Liver (tissue), 9 donors: ENCODE measurements around the gene KCNMA1. TPM values are rescaled to one million over a fixed set of nuclear protein-coding genes. Genes with fewer than 3 reads are reported as not detected.

Experiments
- DNase-seq: peaks from one replicate; pipeline ENCODE4 v3.0.0-alpha.2; 2017; ENCODE audit warnings: low spot score
- H3K27ac ChIP-seq, 2 donors: one replicate each; pipeline ENCODE4 v1.7.0; 2013; ENCODE audit warnings: inconsistent platforms in 2 of 2, low read length in 2 of 2, control low read depth in 1 of 2, low read depth in 1 of 2, mild to moderate bottlenecking in 1 of 2
- H3K27me3 ChIP-seq, 4 donors: one replicate each; pipeline versions ENCODE4 v1.6.1 to v1.7.0; 2013; ENCODE audit warnings: low read length in 3 of 4, inconsistent platforms in 1 of 4, mild to moderate bottlenecking in 1 of 4, moderate library complexity in 1 of 4; ENCODE audit not compliant: control insufficient read depth in 4 of 4, insufficient read depth in 4 of 4
- H3K36me3 ChIP-seq, 4 donors: one replicate each; pipeline versions ENCODE4 v1.6.1 to v1.7.0; 2013; ENCODE audit warnings: low read length in 3 of 4, mild to moderate bottlenecking in 3 of 4, low read depth in 1 of 4, moderate library complexity in 1 of 4; ENCODE audit not compliant: control insufficient read depth in 4 of 4, insufficient read depth in 3 of 4
- H3K4me1 ChIP-seq, 4 donors: one replicate each; pipeline versions ENCODE4 v1.6.1 to v1.7.0; 2013; ENCODE audit warnings: low read length in 3 of 4, mild to moderate bottlenecking in 3 of 4, moderate library complexity in 1 of 4; ENCODE audit not compliant: control insufficient read depth in 4 of 4, insufficient read depth in 4 of 4
- H3K4me3 ChIP-seq, 3 donors: one replicate each; pipeline versions ENCODE4 v1.6.1 to v1.7.0; 2013; ENCODE audit warnings: low read length in 3 of 3, control low read depth in 1 of 3, low read depth in 1 of 3, mild to moderate bottlenecking in 1 of 3
- H3K9ac ChIP-seq, 2 donors: one replicate each; pipeline ENCODE4 v1.7.0; 2013; ENCODE audit warnings: low read length in 2 of 2, mild to moderate bottlenecking in 2 of 2, moderate library complexity in 2 of 2, control low read depth in 1 of 2, low read depth in 1 of 2
- H3K9me3 ChIP-seq, 4 donors: one replicate each; pipeline versions ENCODE4 v1.6.1 to v1.7.0; 2013; ENCODE audit warnings: low read length in 3 of 4; ENCODE audit not compliant: control insufficient read depth in 4 of 4
- ATF3 ChIP-seq: IDR thresholded peaks from 2 replicates; pipeline ENCODE4 v1.6.1; 2016; ENCODE audit warnings: antibody characterized with exemption
- CTCF ChIP-seq: fragments of 150-350 bp; IDR thresholded peaks from 2 replicates; pipeline ENCODE4 v1.5.1; 2017; ENCODE audit warnings: improper control_type of control experiment, low read depth, low read length; ENCODE audit not compliant: missing input control
- EGR1 ChIP-seq, 2 donors: IDR thresholded peaks; 2 replicates each; pipeline ENCODE4 v1.6.1; 2016 to 2018; ENCODE audit warnings: antibody characterized with exemption in 2 of 2, low read depth in 2 of 2
- FOXA1 ChIP-seq: IDR thresholded peaks from 2 replicates; pipeline ENCODE4 v1.6.1; 2016; ENCODE audit warnings: antibody characterized with exemption
- FOXA2 ChIP-seq: IDR thresholded peaks from 2 replicates; pipeline ENCODE4 v1.6.1; 2016; ENCODE audit warnings: antibody characterized with exemption
- GABPA ChIP-seq, 2 donors: IDR thresholded peaks in 1 of 2; conservative IDR thresholded peaks in 1 of 2; 2 replicates each; pipeline ENCODE4 v1.6.1; 2016; ENCODE audit warnings: antibody characterized with exemption in 2 of 2, mild to moderate bottlenecking in 1 of 2, moderate library complexity in 1 of 2
- HNF4A ChIP-seq, 2 donors: conservative IDR thresholded peaks; 2 replicates each; pipeline ENCODE4 v1.6.1; 2016; ENCODE audit warnings: antibody characterized with exemption in 2 of 2, mild to moderate bottlenecking in 2 of 2
- HNF4G ChIP-seq: IDR thresholded peaks from 2 replicates; pipeline ENCODE4 v1.6.1; 2016; ENCODE audit warnings: antibody characterized with exemption
- JUND ChIP-seq, 2 donors: IDR thresholded peaks; 2 replicates each; pipeline ENCODE4 v1.6.1; 2016; ENCODE audit warnings: antibody characterized with exemption in 2 of 2
- MAX ChIP-seq: IDR thresholded peaks from 2 replicates; pipeline ENCODE4 v1.6.1; 2016; ENCODE audit warnings: antibody characterized with exemption
- NR2F2 ChIP-seq: IDR thresholded peaks from 2 replicates; pipeline ENCODE4 v1.6.1; 2016; ENCODE audit warnings: antibody characterized with exemption
- RAD21 ChIP-seq, 2 donors: IDR thresholded peaks; 2 replicates each; pipeline ENCODE4 v1.6.1; 2016; ENCODE audit warnings: antibody characterized with exemption in 2 of 2, mild to moderate bottlenecking in 2 of 2
- REST ChIP-seq: IDR thresholded peaks from 2 replicates; pipeline ENCODE4 v1.6.1; 2016; ENCODE audit warnings: antibody characterized with exemption, mild to moderate bottlenecking
- SP1 ChIP-seq: IDR thresholded peaks from 2 replicates; pipeline ENCODE4 v1.6.1; 2018; ENCODE audit warnings: antibody characterized with exemption, mild to moderate bottlenecking
- TAF1 ChIP-seq: conservative IDR thresholded peaks from 2 replicates; pipeline ENCODE4 v1.6.1; 2016; ENCODE audit warnings: antibody characterized with exemption, mild to moderate bottlenecking
- YY1 ChIP-seq: IDR thresholded peaks from 2 replicates; pipeline ENCODE4 v1.6.1; 2016; ENCODE audit warnings: antibody characterized with exemption, mild to moderate bottlenecking
- ZBTB33 ChIP-seq: IDR thresholded peaks from 2 replicates; pipeline ENCODE4 v1.6.1; 2016; ENCODE audit warnings: antibody characterized with exemption
- WGBS: extraction: QIAGEN DNeasy Blood & Tissue Kit; methylation state at CpG from one replicate; pipeline ENCODE4 v1.1.7; 2013; 5-methylcytosine and 5-hydroxymethylcytosine counted together
- polyA plus RNA-seq, 2 donors: library from polyadenylated mRNA; stranded (reverse) in 1 of 2; unstranded in 1 of 2; fragments of 200-250 nt in 1 of 2; fragments of >200 nt in 1 of 2; fragmentation: Nextera tagmentation in 1 of 2; extraction: Ambion mirVana in 1 of 2; gene quantifications; one replicate each; pipeline versions ENCODE4 v1.2.1 to v1.2.3, GENCODE V29; 2013 to 2015
- total RNA-seq, 2 donors: library from RNA; depleted of rRNA; stranded (reverse); fragments of >200 nt; gene quantifications; one replicate each; pipeline ENCODE4 v1.2.3, GENCODE V29; 2014
- donor health status: healthy.
- donor health status: healthy.
- donor health status: healthy.
- donor health status: healthy.
- donor health status: healthy.

The KCNMA1 gene
- total and polyA plus RNA-seq, 4 donors: 2.5 to 9.7 (median 4.7) TPM

GRCh38 chr10:77544617-77545016 lies 93.0 kb downstream of the KCNMA1 start:
- H3K9me3 ChIP-seq: no peaks in the 10 kb centered on the region
- peaks cover 0 to 5% (median 3%) of the 10 kb centered on the region in 4 donors for H3K4me1 ChIP-seq
- H3K36me3 ChIP-seq: no peaks in the 10 kb centered on the region
- no peak overlapping the region for H3K9ac ChIP-seq
- no peak for DNase-seq
- 100% methylated on average over 1 of the region's 1 CpG for WGBS
- no peak overlapping the region for H3K4me3 ChIP-seq
- no peak for TF ChIP-seq GABPA (IDR thresholded peaks at IDR 0.05 in 1 of 2, conservative IDR thresholded peaks at IDR 0.05 in 1 of 2)
- no peak for TF ChIP-seq RAD21 (IDR thresholded peaks at IDR 0.05)
- no peak for TF ChIP-seq TAF1
- TF ChIP-seq FOXA2: no peak
- no peak for TF ChIP-seq ATF3
- TF ChIP-seq SP1: no peak
- no peak for TF ChIP-seq HNF4A (conservative IDR thresholded peaks at IDR 0.05)
- no peak for TF ChIP-seq ZBTB33
- TF ChIP-seq NR2F2: no peak
- no peak for TF ChIP-seq JUND (IDR thresholded peaks at IDR 0.05)
- TF ChIP-seq MAX: no peak
- TF ChIP-seq HNF4G: no peak
- no peak for TF ChIP-seq FOXA1
- TF ChIP-seq EGR1 (IDR thresholded peaks at IDR 0.05; ENCODE audit: low read depth in 2 of 2): no peak
- TF ChIP-seq CTCF: no peak
- H3K27ac ChIP-seq: no peak overlapping the region
- no peaks in the 10 kb centered on the region for H3K27me3 ChIP-seq

- Histone ChIP-seq H3K4me1 (peaks cover 0 to 5% (median 3%) of the 10 kb centered on the region in 4 donors), H3K36me3 (no peaks in the 10 kb centered on the region), H3K27ac (no peak overlapping the region), H3K4me3 (no peak overlapping the region), H3K9ac (no peak overlapping the region), H3K27me3 (no peaks in the 10 kb centered on the region), H3K9me3 (no peaks in the 10 kb centered on the region)
- no peak for TF ChIP-seq HNF4A (conservative IDR thresholded peaks at IDR 0.05)
- WGBS: 86% methylated on average over 2 of the region's 2 CpGs
- DNase-seq: no peak
These were observed 94.8 kb downstream of the KCNMA1 start for GRCh38 chr10:77542710-77543259.

- Histone ChIP-seq H3K4me1 (peaks cover 0 to 5% (median 3%) of the 10 kb centered on the region in 4 donors), H3K27ac (no peak overlapping the region), H3K27me3 (no peaks in the 10 kb centered on the region), H3K9me3 (no peaks in the 10 kb centered on the region), H3K9ac (no peak overlapping the region), H3K36me3 (no peaks in the 10 kb centered on the region), H3K4me3 (no peak overlapping the region)
- DNase-seq: no peak
- TF ChIP-seq HNF4G (no peak), JUND (IDR thresholded peaks at IDR 0.05) (no peak), YY1 (no peak), GABPA (IDR thresholded peaks at IDR 0.05 in 1 of 2, conservative IDR thresholded peaks at IDR 0.05 in 1 of 2) (no peak), REST (no peak), NR2F2 (no peak)
These were observed 95.7 kb downstream of the KCNMA1 start for GRCh38 chr10:77541944-77542343.
